Mammary epithelial cell (primary cell): Measurements from ENCODE around the gene H6PD.

Experiments used
- EZH2 ChIP-seq: IDR thresholded peaks from 2 replicates; pipeline ENCODE4 v1.6.1; 2012; ENCODE audit warnings: low read length, inconsistent platforms, borderline replicate concordance
- TF ChIP-seq, protein P1 (sequence below), 2 donors: IDR thresholded peaks in 1 of 2; conservative IDR thresholded peaks in 1 of 2; 2 replicates each; pipeline ENCODE4 v1.5.1; 2011 to 2012; ENCODE audit warnings: inconsistent platforms in 2 of 2, low read length in 2 of 2, mild to moderate bottlenecking in 2 of 2, control low read depth in 1 of 2, low read depth in 1 of 2; ENCODE audit not compliant: insufficient read depth in 1 of 2; ENCODE audit errors: extremely low read depth in 1 of 2

DNA sequence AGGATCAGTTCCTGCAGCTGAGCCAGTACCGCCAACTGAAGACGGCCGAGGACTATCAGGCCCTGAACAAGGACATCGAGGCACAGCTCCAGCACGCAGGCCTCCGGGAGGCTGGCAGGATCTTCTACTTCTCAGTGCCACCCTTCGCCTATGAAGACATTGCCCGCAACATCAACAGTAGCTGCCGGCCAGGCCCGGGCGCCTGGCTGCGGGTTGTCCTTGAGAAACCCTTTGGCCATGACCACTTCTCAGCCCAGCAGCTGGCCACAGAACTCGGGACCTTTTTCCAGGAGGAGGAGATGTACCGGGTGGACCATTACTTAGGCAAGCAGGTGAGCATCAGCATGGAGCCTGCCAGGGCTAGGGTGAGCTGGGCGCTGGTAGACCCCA is 10.7 kb downstream of the H6PD start:
- TF ChIP-seq, protein P1, sequence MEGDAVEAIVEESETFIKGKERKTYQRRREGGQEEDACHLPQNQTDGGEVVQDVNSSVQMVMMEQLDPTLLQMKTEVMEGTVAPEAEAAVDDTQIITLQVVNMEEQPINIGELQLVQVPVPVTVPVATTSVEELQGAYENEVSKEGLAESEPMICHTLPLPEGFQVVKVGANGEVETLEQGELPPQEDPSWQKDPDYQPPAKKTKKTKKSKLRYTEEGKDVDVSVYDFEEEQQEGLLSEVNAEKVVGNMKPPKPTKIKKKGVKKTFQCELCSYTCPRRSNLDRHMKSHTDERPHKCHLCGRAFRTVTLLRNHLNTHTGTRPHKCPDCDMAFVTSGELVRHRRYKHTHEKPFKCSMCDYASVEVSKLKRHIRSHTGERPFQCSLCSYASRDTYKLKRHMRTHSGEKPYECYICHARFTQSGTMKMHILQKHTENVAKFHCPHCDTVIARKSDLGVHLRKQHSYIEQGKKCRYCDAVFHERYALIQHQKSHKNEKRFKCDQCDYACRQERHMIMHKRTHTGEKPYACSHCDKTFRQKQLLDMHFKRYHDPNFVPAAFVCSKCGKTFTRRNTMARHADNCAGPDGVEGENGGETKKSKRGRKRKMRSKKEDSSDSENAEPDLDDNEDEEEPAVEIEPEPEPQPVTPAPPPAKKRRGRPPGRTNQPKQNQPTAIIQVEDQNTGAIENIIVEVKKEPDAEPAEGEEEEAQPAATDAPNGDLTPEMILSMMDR (conservative IDR thresholded peaks at IDR 0.05 in 1 of 2, IDR thresholded peaks at IDR 0.05 in 1 of 2; ENCODE audit: extremely low read depth in 1 of 2, insufficient read depth in 1 of 2, low read depth in 1 of 2, low read length in 2 of 2): no peak
- TF ChIP-seq EZH2: no peak
